Activated naive CD4-positive, alpha-beta T cell treated with anti-CD3 and anti-CD28 coated beads, Interleukin-2, amount 50 U/mL, for 72 hours (primary cell): Measurements from ENCODE around the gene GRK1. TPM values are rescaled to one million over a fixed set of nuclear protein-coding genes. Genes with fewer than 3 reads are reported as not detected.

ENCODE experiments used
- ATAC-seq, 2 donors: fragments of 150-1000 bp; cut with Tn5 transposase; 2 replicates each; pipeline ENCODE4 v1.10.0; 2021; ENCODE audit warnings: mild to moderate bottlenecking in 2 of 2, moderate library complexity in 2 of 2
- DNase-seq, 2 donors: peaks; one replicate each; pipeline ENCODE4 v3.0.0; 2021 to 2022; ENCODE audit warnings: low spot score in 2 of 2
- H3K27ac Mint-ChIP-seq, 2 donors: one replicate each; pipeline ENCODE4 v1.8.0; 2022; ENCODE audit warnings: mild to moderate bottlenecking in 2 of 2, mixed read lengths in 2 of 2
- H3K36me3 Mint-ChIP-seq, 2 donors: one replicate each; pipeline ENCODE4 v1.8.0; 2022; ENCODE audit warnings: mixed read lengths in 2 of 2
- H3K9me3 Mint-ChIP-seq, 2 donors: one replicate each; pipeline ENCODE4 v1.8.0; 2022; ENCODE audit warnings: mixed read lengths in 2 of 2
- total RNA-seq, 2 donors: library from RNA; stranded (reverse); gene quantifications; one replicate each; pipeline ENCODE4 v1.2.3, GENCODE V29; 2022

GRK1 gene
- total RNA-seq, 2 donors from 2014 or later, result 0.23 TPM; not detected in 1

GRCh38 chr13:113763961-113764792 lies 97.2 kb downstream of the GRK1 start:
- no peaks in the 10 kb centered on the region for H3K36me3 Mint-ChIP-seq
- DNase-seq (peak in 1 of 2 donors; percentile 39), ATAC-seq (no peak)
- no peak overlapping the region for H3K27ac Mint-ChIP-seq
- no peaks in the 10 kb centered on the region for H3K9me3 Mint-ChIP-seq

- DNase-seq (no peak), ATAC-seq (no peak)
- no peak overlapping the region for H3K27ac Mint-ChIP-seq
- no peaks in the 10 kb centered on the region for H3K9me3 Mint-ChIP-seq
- no peaks in the 10 kb centered on the region for H3K36me3 Mint-ChIP-seq
Measured at GRCh38 chr13:113764793-113765563, 98.0 kb downstream of the GRK1 start.

DNA sequence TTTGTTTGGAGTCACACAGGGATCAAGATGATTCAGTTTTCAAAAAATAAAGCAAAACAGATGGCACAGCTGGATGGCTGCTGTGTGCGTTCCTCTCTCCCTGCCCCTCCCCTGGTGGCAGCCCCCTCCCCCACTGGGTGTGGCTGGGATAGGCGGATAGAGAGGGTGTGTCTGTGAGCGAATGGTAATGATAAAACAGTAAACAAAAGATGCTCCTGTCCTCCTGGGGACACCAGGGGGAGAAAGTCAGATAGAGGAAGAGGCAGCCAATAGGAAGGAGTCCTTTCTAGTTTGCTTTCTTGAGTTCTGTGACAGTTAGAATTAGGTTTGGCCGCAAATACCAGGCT lies 98.5 kb downstream of the GRK1 start:
- Mint-ChIP-seq H3K36me3 (no peaks in the 10 kb centered on the region), H3K27ac (no peak overlapping the region), H3K9me3 (no peaks in the 10 kb centered on the region)
- DNase-seq (peak in 1 of 2 donors; percentile 9), ATAC-seq (no peak)

GRCh38 chr13:113766035-113766800 lies 99.2 kb downstream of the GRK1 start:
- Mint-ChIP-seq H3K27ac (no peak overlapping the region), H3K36me3 (no peaks in the 10 kb centered on the region), H3K9me3 (no peaks in the 10 kb centered on the region)
- no peak for ATAC-seq
- peak in 1 of 2 donors; percentile 25 for DNase-seq

DNA sequence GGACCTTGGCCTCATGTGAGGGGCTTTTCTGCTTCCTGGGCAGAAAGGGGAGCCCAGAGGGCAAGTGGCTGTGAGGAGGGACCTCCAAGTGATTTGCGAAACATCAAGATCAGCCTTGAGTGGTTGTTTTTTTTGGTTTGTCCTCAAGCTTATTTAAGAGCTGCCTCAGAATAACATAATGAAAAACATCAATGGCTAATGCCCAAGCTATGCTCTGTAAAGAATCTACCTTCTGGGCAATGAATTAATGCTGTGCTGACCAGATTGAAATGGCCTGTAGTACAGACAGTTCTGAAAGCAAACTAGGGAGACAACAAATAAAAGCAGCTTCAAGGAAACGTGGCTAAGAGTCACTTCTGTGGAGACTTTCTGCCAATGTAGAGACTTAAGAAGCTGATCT lies 100.3 kb downstream of the GRK1 start:
- no peak for DNase-seq
- Mint-ChIP-seq H3K36me3 (no peaks in the 10 kb centered on the region), H3K27ac (no peak overlapping the region), H3K9me3 (no peaks in the 10 kb centered on the region)
- no peak for ATAC-seq

DNA sequence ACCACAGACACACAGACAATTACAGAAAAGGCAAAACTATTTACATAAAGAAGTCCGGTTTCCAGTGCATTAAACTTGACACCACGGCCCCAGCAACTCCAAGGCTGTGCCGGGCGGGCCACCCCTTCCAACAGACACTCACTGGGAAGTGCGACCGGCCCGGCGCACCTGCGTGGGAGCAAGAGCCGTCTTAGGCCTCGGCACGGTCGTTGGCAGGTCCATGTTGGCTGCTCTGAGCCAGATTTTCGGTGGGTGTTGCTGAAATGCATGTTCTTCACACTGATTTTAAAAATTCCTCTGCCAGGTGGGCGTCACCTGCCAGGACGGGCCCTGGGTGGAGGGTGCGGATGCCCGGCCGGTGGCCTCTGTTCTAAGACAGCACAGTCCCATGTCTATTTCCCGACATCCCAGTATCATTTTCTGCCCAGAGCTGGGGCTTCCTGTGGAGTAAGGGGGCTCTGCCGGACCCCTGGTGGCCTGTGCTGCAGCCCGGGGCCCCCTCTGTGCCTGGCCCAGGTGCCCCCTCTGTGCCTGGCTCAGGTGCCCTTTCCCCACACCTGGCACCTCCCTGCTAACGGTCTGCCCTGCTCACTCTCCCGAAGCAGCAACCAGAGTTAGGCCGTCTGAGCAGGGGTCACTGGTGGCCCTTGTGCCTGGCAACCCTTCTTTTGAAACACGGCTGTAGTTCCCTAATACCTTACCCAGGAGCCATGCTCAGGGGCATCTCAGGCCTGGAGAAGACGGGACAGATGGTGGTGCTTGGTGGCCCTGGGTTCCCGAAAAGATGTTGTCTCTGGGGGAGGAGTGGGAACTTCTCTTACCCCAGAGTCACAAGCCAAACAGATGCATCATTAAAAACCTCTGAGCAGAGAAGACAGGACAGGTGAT lies 101.2 kb downstream of the GRK1 start:
- no peak overlapping the region for H3K27ac Mint-ChIP-seq
- H3K36me3 Mint-ChIP-seq, result no peaks in the 10 kb centered on the region
- no peaks in the 10 kb centered on the region for H3K9me3 Mint-ChIP-seq
- peak in 1 of 2 donors; percentile 20 for DNase-seq
- ATAC-seq, result no peak

DNA sequence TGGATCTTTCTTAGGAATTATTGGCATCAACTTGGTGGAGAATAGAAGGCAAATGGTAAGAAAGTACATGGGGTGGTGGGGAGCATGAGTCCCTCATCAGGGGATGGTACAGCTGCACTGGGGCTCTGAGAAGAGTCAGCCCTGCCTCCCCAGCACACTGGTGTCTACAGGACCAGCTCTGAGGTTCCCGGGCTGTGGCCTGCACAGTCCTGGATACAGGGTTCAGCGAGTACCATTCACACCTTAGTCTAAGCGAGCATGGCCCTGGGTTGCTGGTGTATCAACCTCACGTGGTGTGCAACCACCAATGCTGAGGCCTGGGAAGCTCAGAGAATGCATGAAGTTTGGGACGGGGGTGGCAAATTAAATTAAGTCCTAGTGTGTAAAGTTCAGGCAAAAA lies 102.1 kb downstream of the GRK1 start:
- ATAC-seq (no peak), DNase-seq (no peak)
- Mint-ChIP-seq H3K9me3 (no peaks in the 10 kb centered on the region), H3K36me3 (no peaks in the 10 kb centered on the region), H3K27ac (no peak overlapping the region)

DNA sequence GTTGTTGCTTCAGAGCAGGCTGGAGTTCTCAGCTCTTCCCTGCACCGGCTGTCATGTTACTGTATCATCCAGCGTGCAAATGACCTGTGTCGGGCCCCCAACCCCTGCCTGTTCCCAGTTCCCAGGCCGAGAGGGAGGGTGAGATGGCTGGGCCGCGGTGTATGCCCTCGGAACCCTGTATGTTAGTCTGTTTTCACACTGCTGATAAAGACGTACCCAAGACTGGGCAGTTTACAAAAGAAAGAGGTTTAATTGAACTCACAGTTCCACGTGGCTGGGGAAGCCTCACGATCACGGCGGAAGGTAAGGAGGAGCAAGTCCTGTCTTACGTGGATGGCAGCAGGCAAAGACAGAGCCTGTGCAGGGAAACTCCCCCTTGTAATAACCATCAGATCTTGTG lies 102.9 kb downstream of the GRK1 start:
- no peak overlapping the region for H3K27ac Mint-ChIP-seq
- H3K36me3 Mint-ChIP-seq, result no peaks in the 10 kb centered on the region
- no peak for ATAC-seq
- peak in 1 of 2 donors; percentile 50 for DNase-seq
- H3K9me3 Mint-ChIP-seq, result no peaks in the 10 kb centered on the region

DNA sequence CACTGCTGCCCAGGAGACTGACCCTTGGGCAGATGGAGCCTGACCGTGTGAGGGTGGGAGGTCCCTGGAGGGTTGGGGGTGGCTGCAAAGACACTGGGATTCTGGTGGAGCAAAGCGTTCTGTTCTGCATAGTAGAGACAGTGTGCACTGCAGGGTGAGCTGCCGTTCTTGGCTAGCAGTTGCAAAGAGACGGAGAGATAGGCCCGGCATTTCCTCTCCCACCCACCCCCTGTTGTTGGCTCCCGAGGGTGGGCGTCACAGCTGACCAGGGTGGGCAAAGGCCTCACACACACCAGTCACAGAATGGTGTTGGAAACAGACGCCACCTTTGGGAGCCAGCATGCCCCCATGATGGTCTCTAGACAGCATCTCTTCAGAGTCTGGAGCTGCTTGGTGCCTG lies 103.4 kb downstream of the GRK1 start:
- peak in 1 of 2 donors; percentile 11 for DNase-seq
- ATAC-seq, result no peak
- Mint-ChIP-seq H3K36me3 (no peaks in the 10 kb centered on the region), H3K27ac (no peak overlapping the region), H3K9me3 (no peaks in the 10 kb centered on the region)

- no peak overlapping the region for H3K27ac Mint-ChIP-seq
- no peaks in the 10 kb centered on the region for H3K9me3 Mint-ChIP-seq
- DNase-seq (peak in 1 of 2 donors; percentile 20), ATAC-seq (no peak)
- no peaks in the 10 kb centered on the region for H3K36me3 Mint-ChIP-seq
Measured at GRCh38 chr13:113770937-113771336, 103.9 kb downstream of the GRK1 start.

DNA sequence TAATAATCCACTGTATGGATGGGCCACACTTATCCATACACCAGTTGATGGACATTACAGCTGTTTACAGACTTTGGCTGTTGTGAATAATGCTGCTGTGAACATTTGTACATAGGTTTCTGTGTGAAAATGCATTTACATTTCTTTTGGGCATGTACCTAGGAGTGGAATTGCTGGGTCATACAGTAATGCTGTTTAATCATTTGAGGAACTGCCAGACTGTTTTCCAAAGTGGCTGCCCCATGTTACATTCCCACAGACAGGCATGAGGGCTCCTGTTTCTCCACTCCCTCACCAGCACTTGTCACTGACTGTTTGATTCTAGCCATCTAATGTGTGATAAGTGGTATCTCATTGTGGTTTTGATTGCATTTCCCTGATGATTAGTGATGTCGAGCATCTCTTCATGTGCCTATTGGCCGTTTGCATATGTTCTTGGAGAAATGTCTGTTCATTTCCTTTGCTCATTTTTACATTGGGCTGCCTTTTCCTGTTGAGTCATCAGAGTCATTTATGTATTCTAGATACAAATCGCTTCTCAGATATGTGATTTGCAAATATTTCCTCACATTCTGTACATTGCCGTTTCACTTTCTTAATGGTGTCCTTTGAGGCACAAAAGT lies 104.8 kb downstream of the GRK1 start:
- H3K9me3 Mint-ChIP-seq, result no peaks in the 10 kb centered on the region
- ATAC-seq (peak; percentile 66 to 73), DNase-seq (peak in 1 of 2 donors; percentile 9)
- H3K36me3 Mint-ChIP-seq, result no peaks in the 10 kb centered on the region
- no peak overlapping the region for H3K27ac Mint-ChIP-seq

GRCh38 chr13:113774177-113775107 lies 107.4 kb downstream of the GRK1 start:
- Mint-ChIP-seq H3K36me3 (no peaks in the 10 kb centered on the region), H3K9me3 (no peaks in the 10 kb centered on the region), H3K27ac (no peak overlapping the region)
- ATAC-seq (no peak), DNase-seq (peak in 1 of 2 donors; percentile 21)

DNA sequence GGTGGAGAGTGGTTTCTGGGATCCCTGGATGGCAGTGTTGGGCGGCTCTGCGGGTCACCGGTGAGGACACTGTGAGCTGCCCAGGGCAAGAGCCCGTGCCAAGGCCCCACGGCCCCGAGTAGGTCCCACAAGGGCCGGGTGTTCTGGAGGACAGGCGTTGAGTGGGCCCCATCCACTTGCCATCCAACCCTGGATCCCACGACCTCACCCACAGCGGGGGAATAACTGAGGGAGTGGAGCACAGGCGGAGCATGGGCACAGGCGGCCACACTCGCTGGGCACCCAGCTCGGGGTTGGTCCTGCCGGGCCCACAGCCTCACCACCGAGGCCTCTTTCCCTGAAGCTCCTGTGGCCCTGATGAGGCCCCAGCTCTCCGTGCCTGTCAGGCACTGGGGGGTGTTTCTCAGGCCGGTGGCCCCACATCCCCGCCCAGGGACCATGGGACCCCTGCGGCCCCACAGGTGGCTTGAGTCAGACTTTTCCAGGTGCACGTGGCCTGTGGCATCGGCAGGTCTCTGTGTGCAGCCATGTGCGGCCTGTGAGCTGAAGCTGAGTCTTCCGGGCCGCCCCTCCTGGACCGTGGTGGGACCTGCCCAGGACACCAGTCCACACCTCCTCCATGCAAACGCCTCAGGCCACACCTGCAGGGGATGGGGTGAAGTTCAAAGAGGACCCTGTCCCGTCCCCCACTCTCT lies 108.6 kb downstream of the GRK1 start:
- DNase-seq (peak in 1 of 2 donors; percentile 49), ATAC-seq (no peak)
- Mint-ChIP-seq H3K27ac (no peak overlapping the region), H3K36me3 (no peaks in the 10 kb centered on the region), H3K9me3 (no peaks in the 10 kb centered on the region)
